Natural killer cell (primary cell): Measurements from ENCODE around the gene DDAH1. TPM values are rescaled to one million over a fixed set of nuclear protein-coding genes. Genes with fewer than 3 reads are reported as not detected.

Source experiments
- ATAC-seq, 3 donors: fragments of 150-1000 bp in 2 of 3; fragments of 200-7000 bp in 1 of 3; cut with Tn5 transposase; 1 replicate in 1 of 3; 2 replicates in 2 of 3; pipeline ENCODE4 v1.10.0; 2021; ENCODE audit warnings: mild to moderate bottlenecking in 2 of 3, moderate library complexity in 2 of 3
- DNase-seq, 2 donors: peaks; one replicate each; pipeline versions ENCODE4 v3.0.0 to v3.0.0-alpha.2; 2013 to 2021; ENCODE audit warnings: mixed read lengths in 1 of 2
- H3K27ac ChIP-seq: one replicate; pipeline ENCODE4 v1.5.1; 2013; ENCODE audit warnings: mild to moderate bottlenecking, low read length
- H3K27me3 ChIP-seq: one replicate; pipeline ENCODE4 v1.6.1; 2013; ENCODE audit warnings: low read length; ENCODE audit not compliant: control insufficient read depth, insufficient read depth
- H3K36me3 ChIP-seq: one replicate; pipeline ENCODE4 v1.6.1; 2013; ENCODE audit warnings: low read length; ENCODE audit not compliant: control insufficient read depth, insufficient read depth
- H3K4me1 ChIP-seq: one replicate; pipeline ENCODE4 v1.6.1; 2013; ENCODE audit warnings: low read length; ENCODE audit not compliant: control insufficient read depth, insufficient read depth
- H3K4me3 ChIP-seq: one replicate; pipeline ENCODE4 v1.5.1; 2013; ENCODE audit warnings: low read length
- H3K9me3 ChIP-seq: one replicate; pipeline ENCODE4 v1.6.1; 2013; ENCODE audit warnings: low read length; ENCODE audit not compliant: control insufficient read depth, insufficient read depth
- H3K27ac Mint-ChIP-seq, 2 donors: one replicate each; pipeline ENCODE4 v1.8.0; 2022; ENCODE audit warnings: mild to moderate bottlenecking in 2 of 2, mixed read lengths in 2 of 2, moderate library complexity in 1 of 2
- H3K27me3 Mint-ChIP-seq, 2 donors: one replicate each; pipeline ENCODE4 v1.8.0; 2022; ENCODE audit warnings: low read depth in 2 of 2, mixed read lengths in 2 of 2
- H3K36me3 Mint-ChIP-seq: one replicate; pipeline ENCODE4 v1.8.0; 2022; ENCODE audit warnings: mixed read lengths
- H3K4me1 Mint-ChIP-seq, 2 donors: one replicate each; pipeline ENCODE4 v1.8.0; 2022; ENCODE audit warnings: mixed read lengths in 2 of 2
- H3K4me3 Mint-ChIP-seq: one replicate; pipeline ENCODE4 v1.8.0; 2022; ENCODE audit warnings: mild to moderate bottlenecking, moderate library complexity, mixed read lengths
- H3K9me3 Mint-ChIP-seq, 2 donors: one replicate each; pipeline ENCODE4 v1.8.0; 2022; ENCODE audit warnings: mixed read lengths in 2 of 2
- CTCF ChIP-seq: fragments of 200-600 bp; IDR thresholded peaks from one replicate; pipeline ENCODE4 v1.8.0; 2022; ENCODE audit warnings: antibody characterized with exemption
- WGBS: methylation state at CpG from one replicate; pipeline ENCODE4 v1.1.7; 2013; ENCODE audit warnings: missing lambda C conversion rate; ENCODE audit not compliant: insufficient coverage; 5-methylcytosine and 5-hydroxymethylcytosine counted together
- intact Hi-C: fragments of 100-400 bp; cut with micrococcal nuclease; formaldehyde crosslinking; loops from one replicate; pipeline ENCODE4 v1.14.2; 2022
- total RNA-seq, 4 donors: library from RNA; stranded (reverse); fragments of 120-200 nt in 1 of 4; gene quantifications; one replicate each; pipeline versions ENCODE4 v1.2.3 to v1.2.4, GENCODE V29; 2013 to 2022

Gene DDAH1
- total RNA-seq, 3 donors from 2014 or later (not counting 1 experiment from before 2014, with no cell fraction given): 0.07 to 0.20 TPM; not detected in 1

DNA sequence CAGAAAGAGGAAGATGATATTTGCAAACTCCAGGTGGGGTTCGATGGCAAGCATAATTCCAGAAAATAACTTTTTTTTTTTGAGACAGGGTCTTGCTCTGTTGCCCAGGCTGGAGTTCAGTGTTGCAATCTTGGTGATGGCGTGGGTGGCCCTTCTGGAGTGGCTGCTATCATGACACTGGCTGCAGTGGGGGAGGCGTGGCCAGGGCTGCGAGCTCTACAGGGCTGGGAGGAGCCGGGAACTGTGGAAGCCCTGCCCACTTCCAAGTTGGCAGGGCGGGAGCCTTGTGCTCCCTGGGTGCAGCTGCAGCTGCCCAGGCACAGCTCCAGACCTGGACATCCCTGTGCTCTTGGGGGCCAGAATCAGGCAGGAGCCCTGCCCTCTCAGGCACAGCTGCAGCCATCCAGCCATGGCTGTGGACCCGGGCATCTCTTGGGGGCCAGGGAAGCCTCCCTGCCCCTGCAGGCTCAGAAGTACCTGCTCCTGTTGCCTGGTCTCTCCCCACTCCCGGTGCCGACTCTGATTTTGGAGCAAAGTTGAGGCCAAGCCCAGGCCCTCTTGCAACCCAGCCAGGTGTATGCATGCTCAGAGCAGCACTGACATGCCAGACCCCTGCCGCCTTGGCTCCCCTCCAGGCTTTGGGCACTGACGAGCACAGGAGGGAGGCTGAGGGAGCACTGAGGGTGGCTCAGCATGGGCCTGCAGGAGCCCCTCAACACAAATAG lies 181.3 kb downstream of the DDAH1 start:
- Mint-ChIP-seq H3K9me3 (no peaks in the 10 kb centered on the region), H3K4me3 (no peak overlapping the region), H3K36me3 (no peaks in the 10 kb centered on the region), H3K4me1 (no peaks in the 10 kb centered on the region), H3K27ac (no peak overlapping the region), H3K27me3 (peaks cover 9 to 15% of the 10 kb centered on the region in 2 donors)
- 88% methylated on average over 11 of the region's 11 CpGs for WGBS
- no peaks in the 10 kb centered on the region for H3K9me3 ChIP-seq
- H3K4me1 ChIP-seq: no peaks in the 10 kb centered on the region
- H3K27ac ChIP-seq: no peak overlapping the region
- intact Hi-C loops: no loop called here
- H3K4me3 ChIP-seq: no peak overlapping the region
- no peaks in the 10 kb centered on the region for H3K36me3 ChIP-seq
- no peak for TF ChIP-seq CTCF
- H3K27me3 ChIP-seq: no peaks in the 10 kb centered on the region
- DNase-seq (no peak), ATAC-seq (no peak)

- TF ChIP-seq CTCF: no peak
- intact Hi-C loops: no loop called here
Observed at GRCh38 chr1:85282424-85282823, 182.5 kb downstream of the DDAH1 start.

DNA sequence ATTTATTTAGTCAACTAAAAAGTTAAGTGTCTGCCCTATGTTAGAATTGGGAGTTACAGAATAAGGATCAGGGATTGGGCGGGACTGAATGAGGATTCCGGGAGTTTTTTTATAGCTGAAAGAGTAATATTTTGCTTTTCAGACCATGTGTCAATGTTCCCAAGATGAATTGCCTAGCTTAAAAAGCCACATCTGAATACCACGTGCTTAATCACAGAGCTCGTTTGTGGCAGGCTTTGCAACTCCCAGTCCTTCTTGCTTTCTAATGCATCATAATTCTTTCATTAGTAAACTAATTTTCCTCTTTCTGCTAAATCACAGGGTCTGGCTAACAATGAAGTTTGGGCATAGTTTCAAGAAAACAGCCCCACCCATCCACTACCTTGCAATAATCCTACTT lies 184.3 kb downstream of the DDAH1 start:
- H3K4me1 Mint-ChIP-seq: peaks cover 7 to 8% of the 10 kb centered on the region in 2 donors
- H3K9me3 ChIP-seq: no peaks in the 10 kb centered on the region
- no peak overlapping the region for H3K27ac Mint-ChIP-seq
- H3K27me3 Mint-ChIP-seq: peaks cover 9 to 15% of the 10 kb centered on the region in 2 donors
- no peak for TF ChIP-seq CTCF
- no peak overlapping the region for H3K27ac ChIP-seq
- no peaks in the 10 kb centered on the region for H3K36me3 ChIP-seq
- no peaks in the 10 kb centered on the region for H3K9me3 Mint-ChIP-seq
- intact Hi-C loops: no loop called here
- WGBS: 92% methylated on average over 4 of the region's 4 CpGs
- ATAC-seq: no peak
- H3K36me3 Mint-ChIP-seq: no peaks in the 10 kb centered on the region
- no peak for DNase-seq
- H3K4me3 ChIP-seq: no peak overlapping the region
- no peak overlapping the region for H3K4me3 Mint-ChIP-seq
- H3K27me3 ChIP-seq: no peaks in the 10 kb centered on the region
- peaks cover 8% of the 10 kb centered on the region for H3K4me1 ChIP-seq

More at GRCh38 chr1:85282424-85282823, 182.5 kb downstream of the DDAH1 start:
- Histone ChIP-seq H3K27ac (no peak overlapping the region), H3K4me3 (no peak overlapping the region), H3K9me3 (no peaks in the 10 kb centered on the region), H3K4me1 (no peaks in the 10 kb centered on the region), H3K27me3 (no peaks in the 10 kb centered on the region), H3K36me3 (no peaks in the 10 kb centered on the region)
- Mint-ChIP-seq H3K4me3 (no peak overlapping the region), H3K27me3 (peaks cover 9 to 15% of the 10 kb centered on the region in 2 donors), H3K4me1 (no peaks in the 10 kb centered on the region), H3K9me3 (no peaks in the 10 kb centered on the region), H3K27ac (no peak overlapping the region), H3K36me3 (no peaks in the 10 kb centered on the region)
- 79% methylated on average over 1 of the region's 1 CpG for WGBS
- ATAC-seq: no peak
- DNase-seq: no peak
